ENCODE results near the gene VWA5B1. TPM values are rescaled to one million over a fixed set of nuclear protein-coding genes. Genes with fewer than 3 reads are reported as not detected.
"Not testable (repeated sequence)": the region's sequence is repeated elsewhere in the genome, so short reads cannot be mapped to it uniquely, and the experiment has no call there.

The VWA5B1 gene
- total RNA-seq, 3 donors from 2014 or later (not counting 1 experiment from before 2014, with no cell fraction given): not detected

- H3K4me1 Mint-ChIP-seq: no peaks in the 10 kb centered on the region
- Histone ChIP-seq H3K36me3 (ENCODE audit: control insufficient read depth, insufficient read depth, low read length) (no peaks in the 10 kb centered on the region), H3K27ac (ENCODE audit: low read length) (no peak overlapping the region), H3K4me1 (ENCODE audit: control insufficient read depth, insufficient read depth, low read length) (no peaks in the 10 kb centered on the region), H3K9me3 (ENCODE audit: control insufficient read depth, insufficient read depth, low read length) (no peaks in the 10 kb centered on the region), H3K27me3 (ENCODE audit: control insufficient read depth, insufficient read depth, low read length) (no peaks in the 10 kb centered on the region), H3K4me3 (ENCODE audit: low read length) (no peak overlapping the region)
- intact Hi-C loops (cut with micrococcal nuclease): no loop called here
- H3K27ac Mint-ChIP-seq: no peak overlapping the region
- no peaks in the 10 kb centered on the region for H3K36me3 Mint-ChIP-seq
- ATAC-seq: no peak
- H3K9me3 Mint-ChIP-seq: no peaks in the 10 kb centered on the region
- H3K27me3 Mint-ChIP-seq (ENCODE audit: low read depth in 2 of 2): peaks cover 24 to 65% of the 10 kb centered on the region in 2 donors
- no peak overlapping the region for H3K4me3 Mint-ChIP-seq
- 82% methylated on average over 1 of the region's 3 CpGs for WGBS (ENCODE audit: insufficient coverage)
- no peak for DNase-seq
- no peak for TF ChIP-seq CTCF (IDR thresholded peaks at IDR 0.05)
These were observed 6.0 kb upstream of the VWA5B1 start for GRCh38 chr1:20284625-20285024.

GRCh38 chr1:20285510-20285909 is 5.2 kb upstream of the VWA5B1 start:
- Histone ChIP-seq H3K4me3 (ENCODE audit: low read length) (no peak overlapping the region), H3K9me3 (ENCODE audit: control insufficient read depth, insufficient read depth, low read length) (no peaks in the 10 kb centered on the region), H3K36me3 (ENCODE audit: control insufficient read depth, insufficient read depth, low read length) (no peaks in the 10 kb centered on the region), H3K27me3 (ENCODE audit: control insufficient read depth, insufficient read depth, low read length) (peaks cover 6% of the 10 kb centered on the region), H3K4me1 (ENCODE audit: control insufficient read depth, insufficient read depth, low read length) (no peaks in the 10 kb centered on the region), H3K27ac (ENCODE audit: low read length) (no peak overlapping the region)
- ATAC-seq (no peak), DNase-seq (no peak)
- Mint-ChIP-seq H3K4me1 (no peaks in the 10 kb centered on the region), H3K9me3 (no peaks in the 10 kb centered on the region), H3K27me3 (ENCODE audit: low read depth in 2 of 2) (peaks cover 27 to 67% of the 10 kb centered on the region in 2 donors), H3K27ac (no peak overlapping the region), H3K4me3 (no peak overlapping the region), H3K36me3 (no peaks in the 10 kb centered on the region)
- WGBS (ENCODE audit: insufficient coverage): 92% methylated on average over 3 of the region's 3 CpGs
- no peak for TF ChIP-seq CTCF (IDR thresholded peaks at IDR 0.05)
- intact Hi-C loops (cut with micrococcal nuclease): no loop called here

- H3K9me3 ChIP-seq (ENCODE audit: control insufficient read depth, insufficient read depth, low read length); DNase-seq; H3K4me3 ChIP-seq (ENCODE audit: low read length); intact Hi-C loops (cut with micrococcal nuclease); H3K4me1 ChIP-seq (ENCODE audit: control insufficient read depth, insufficient read depth, low read length); H3K27ac Mint-ChIP-seq; H3K4me3 Mint-ChIP-seq; ATAC-seq; H3K27ac ChIP-seq (ENCODE audit: low read length); H3K9me3 Mint-ChIP-seq; H3K36me3 Mint-ChIP-seq; H3K36me3 ChIP-seq (ENCODE audit: control insufficient read depth, insufficient read depth, low read length): not testable (repeated sequence)
- H3K27me3 ChIP-seq (ENCODE audit: control insufficient read depth, insufficient read depth, low read length): peaks cover 11% of the 10 kb centered on the region
- Mint-ChIP-seq H3K27me3 (ENCODE audit: low read depth in 2 of 2) (peaks cover 38 to 78% of the 10 kb centered on the region in 2 donors), H3K4me1 (peaks cover 11% of the 10 kb centered on the region in 2 donors)
- WGBS (ENCODE audit: insufficient coverage): 88% methylated on average over 1 of the region's 3 CpGs
These were observed 3.0 kb upstream of the VWA5B1 start for GRCh38 chr1:20287696-20288095.

GRCh38 chr1:20291645-20292084 is 990 bp downstream of the VWA5B1 start:
- Mint-ChIP-seq H3K9me3 (no peaks in the 10 kb centered on the region), H3K36me3 (no peaks in the 10 kb centered on the region), H3K27ac (no peak overlapping the region), H3K4me1 (peaks cover 11% of the 10 kb centered on the region in 2 donors), H3K27me3 (ENCODE audit: low read depth in 2 of 2) (peaks cover 38 to 68% of the 10 kb centered on the region in 2 donors), H3K4me3 (no peak overlapping the region)
- Histone ChIP-seq H3K27ac (ENCODE audit: low read length) (no peak overlapping the region), H3K27me3 (ENCODE audit: control insufficient read depth, insufficient read depth, low read length) (peaks cover 11% of the 10 kb centered on the region), H3K36me3 (ENCODE audit: control insufficient read depth, insufficient read depth, low read length) (no peaks in the 10 kb centered on the region), H3K4me3 (ENCODE audit: low read length) (no peak overlapping the region), H3K4me1 (ENCODE audit: control insufficient read depth, insufficient read depth, low read length) (no peaks in the 10 kb centered on the region), H3K9me3 (ENCODE audit: control insufficient read depth, insufficient read depth, low read length) (no peaks in the 10 kb centered on the region)
- TF ChIP-seq CTCF (IDR thresholded peaks at IDR 0.05): no peak
- intact Hi-C loops (cut with micrococcal nuclease): no loop called here
- DNase-seq: peak in 1 of 2 donors; percentile 12
- ATAC-seq: peak in 1 of 3 donors; percentile 28
- WGBS (ENCODE audit: insufficient coverage): 1% methylated on average over 20 of the region's 20 CpGs
